Ureter (tissue), 1 donor: Measurements from ENCODE around the gene TMEM50B. TPM values are rescaled to one million over a fixed set of nuclear protein-coding genes. Genes with fewer than 3 reads are reported as not detected.
"Not testable (repeated sequence)": the region's sequence is repeated elsewhere in the genome, so short reads cannot be mapped to it uniquely, and the experiment has no call there.

ENCODE experiments used
- DNase-seq: peaks from one replicate; pipeline ENCODE4 v3.0.0-alpha.2; 2020; ENCODE audit warnings: low spot score
- total RNA-seq: library from RNA; stranded (reverse); gene quantifications from one replicate; pipeline ENCODE4 v1.2.4, GENCODE V29; 2023
- donor health status: DM: yes; HTN: yes; CAD: no.

TMEM50B gene
- total RNA-seq = 84.5 TPM

DNA sequence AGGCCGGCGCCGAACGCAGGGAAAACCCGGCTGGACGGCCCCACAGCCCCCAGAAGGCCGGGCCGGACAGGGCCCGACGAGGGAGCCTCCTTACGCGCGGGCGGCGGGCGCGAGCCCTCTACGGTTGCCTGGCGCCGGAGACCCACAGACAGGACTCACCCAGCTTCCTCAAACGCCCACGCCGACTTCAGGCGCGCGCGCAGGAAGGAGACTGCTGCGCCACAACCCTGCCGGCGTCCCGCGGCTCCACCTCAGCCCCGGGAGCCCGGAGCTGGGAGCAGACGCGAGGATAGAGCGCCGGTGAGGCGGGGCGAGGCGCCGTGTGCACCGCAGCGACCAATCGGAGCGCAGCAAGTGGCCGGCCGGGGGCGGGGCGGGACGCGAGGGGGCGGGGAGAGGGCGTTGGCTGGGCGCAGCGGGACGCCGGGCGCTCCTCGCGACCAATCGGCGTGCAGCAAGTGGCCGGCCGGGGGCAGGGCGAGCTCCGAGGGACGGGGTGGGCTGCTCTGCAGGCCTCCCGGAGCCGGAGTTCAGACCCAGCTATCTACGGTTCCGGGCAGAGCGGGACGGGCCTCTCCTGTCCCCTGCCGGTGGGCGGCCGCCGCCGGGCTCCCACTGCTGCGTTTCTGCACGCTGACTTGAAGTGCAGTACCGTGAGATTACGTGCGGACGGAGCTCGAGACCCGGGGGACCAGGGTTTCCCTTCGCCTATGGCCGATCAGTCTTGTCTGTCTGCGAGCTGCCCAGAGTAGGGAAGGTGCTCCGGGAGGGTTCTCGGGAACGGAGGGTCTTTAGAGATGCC is at the start of gene TMEM50B:
TMEM50B (minus strand) TSS at position 296 of the 802 bp plus-strand sequence. CDS start 11,089 bp downstream, outside the sequence.
- DNase-seq = peak; percentile 97

DNA sequence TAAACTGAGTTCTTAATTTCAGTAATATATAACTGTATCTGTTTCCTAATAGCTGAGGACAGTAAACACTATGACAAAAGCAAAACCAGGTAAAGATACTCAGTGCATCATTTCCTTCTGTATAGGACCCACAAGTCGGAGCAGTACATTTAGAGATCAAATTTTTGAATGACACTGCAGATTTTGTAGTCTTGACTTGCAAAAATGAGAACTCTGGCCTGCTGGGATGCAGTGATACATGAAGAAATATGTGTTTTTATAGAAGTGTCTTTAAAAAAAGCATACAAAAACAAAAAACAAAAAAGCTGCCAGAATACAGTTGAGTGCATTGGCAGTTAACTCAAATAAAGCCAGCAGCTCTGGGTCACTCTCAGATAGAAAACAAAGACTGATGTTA is 43.2 kb upstream of the TMEM50B start:
- no peak for DNase-seq

DNA sequence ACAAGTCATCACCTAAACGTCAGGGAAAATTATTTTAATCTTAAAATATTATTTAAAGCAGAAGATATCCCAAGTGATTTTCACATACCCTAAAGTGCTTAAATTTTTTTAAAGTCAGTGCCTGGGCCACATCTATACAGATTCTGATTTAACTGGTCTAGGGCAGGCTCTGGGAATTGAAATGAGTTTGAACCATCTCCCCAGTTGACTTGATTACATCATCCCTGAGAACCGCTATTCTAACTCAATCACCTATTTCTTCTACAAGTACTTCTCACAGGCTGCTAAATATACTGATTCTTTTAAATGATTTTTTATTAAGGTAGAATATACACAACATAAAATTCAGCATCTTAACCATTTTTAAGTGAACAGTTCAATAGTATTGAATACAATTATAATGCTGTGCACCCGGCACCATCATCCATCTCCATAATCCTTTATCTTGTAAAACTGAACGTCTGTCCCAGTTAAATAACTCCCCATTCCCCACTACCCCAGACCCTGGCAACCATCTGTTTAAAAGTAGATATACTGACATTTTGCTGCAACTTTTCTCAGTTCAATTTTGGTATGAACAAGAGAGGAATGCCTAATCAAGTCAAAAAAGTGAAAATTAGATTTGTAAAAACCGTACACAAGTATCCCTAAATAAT is 42.7 kb upstream of the TMEM50B start:
- DNase-seq = no peak

DNA sequence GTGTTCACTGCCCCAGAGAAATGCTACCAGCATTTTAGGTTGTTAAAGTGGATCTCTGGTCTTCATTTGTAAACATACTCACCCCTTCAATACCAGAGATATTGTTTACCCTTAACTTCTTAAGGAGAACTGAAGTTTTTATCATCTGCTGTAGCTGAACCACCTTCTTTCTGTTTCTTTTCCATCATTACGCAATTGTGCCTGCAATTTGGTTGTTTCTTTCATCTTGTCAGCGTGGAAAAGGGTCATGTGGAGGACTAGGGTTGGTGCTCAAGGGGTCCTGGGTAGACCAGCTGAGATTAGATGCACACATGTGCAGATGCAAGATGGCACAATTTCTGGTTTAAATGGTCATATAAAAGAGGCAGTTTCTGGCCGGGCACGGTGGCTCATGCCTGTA is 39.1 kb upstream of the TMEM50B start:
- no peak for DNase-seq

DNA sequence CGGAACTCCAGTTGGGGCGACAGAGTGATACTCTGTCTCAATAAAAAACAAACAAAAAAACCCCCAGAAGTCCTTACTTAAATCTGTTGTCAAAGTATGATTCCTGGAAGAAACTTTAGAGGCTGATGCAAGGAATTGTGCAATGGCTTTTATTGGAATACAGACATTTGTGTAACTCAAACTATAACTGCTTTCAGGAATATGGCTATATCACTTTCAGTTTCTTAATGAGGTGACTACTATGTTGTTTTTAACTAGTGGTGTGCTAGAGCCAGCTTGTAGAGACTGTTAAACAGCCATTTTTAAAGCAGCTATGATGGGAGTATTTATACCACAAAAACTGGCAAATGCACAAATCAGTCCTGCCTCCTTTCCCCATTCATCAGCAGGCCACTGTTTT is 34.5 kb upstream of the TMEM50B start:
- no peak for DNase-seq

DNA sequence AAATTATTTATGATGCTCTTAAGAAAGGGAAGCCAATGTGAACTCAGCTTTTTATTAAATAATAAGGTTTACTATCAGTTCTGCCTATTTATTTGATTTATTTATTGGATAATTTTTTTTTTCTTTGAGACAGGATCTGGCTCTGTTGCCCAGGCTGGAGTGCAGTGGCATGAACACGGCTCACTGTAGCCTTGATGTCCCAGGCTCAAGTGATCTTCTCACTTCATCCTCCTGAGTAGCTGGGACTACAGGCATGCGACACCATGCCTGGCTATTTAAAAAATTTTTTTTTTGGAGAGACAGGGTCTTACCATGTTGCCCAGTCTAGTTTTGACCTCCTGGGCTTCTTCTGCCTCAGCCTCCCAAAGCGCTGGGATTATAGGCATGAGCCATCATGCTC is 32.7 kb upstream of the TMEM50B start:
- DNase-seq = no peak

DNA sequence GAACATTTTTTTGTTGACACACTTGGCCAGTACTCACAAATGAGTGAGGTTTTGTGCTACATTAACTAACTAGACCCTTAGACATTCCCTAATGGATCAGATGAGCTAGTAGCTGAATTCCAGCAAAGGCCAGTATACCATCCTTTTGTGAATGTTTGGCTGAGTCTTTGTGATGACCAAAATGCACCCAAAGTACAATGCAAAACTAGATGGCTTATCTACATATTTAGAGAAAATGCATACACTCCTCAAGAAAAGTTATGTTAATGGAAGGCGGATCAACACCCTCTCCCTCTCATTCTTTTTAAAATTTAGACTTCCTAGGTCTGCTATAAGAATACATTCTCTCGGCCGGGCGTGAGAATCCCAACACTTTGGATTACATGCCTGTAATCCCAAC is 31.9 kb upstream of the TMEM50B start:
- DNase-seq = no peak

DNA sequence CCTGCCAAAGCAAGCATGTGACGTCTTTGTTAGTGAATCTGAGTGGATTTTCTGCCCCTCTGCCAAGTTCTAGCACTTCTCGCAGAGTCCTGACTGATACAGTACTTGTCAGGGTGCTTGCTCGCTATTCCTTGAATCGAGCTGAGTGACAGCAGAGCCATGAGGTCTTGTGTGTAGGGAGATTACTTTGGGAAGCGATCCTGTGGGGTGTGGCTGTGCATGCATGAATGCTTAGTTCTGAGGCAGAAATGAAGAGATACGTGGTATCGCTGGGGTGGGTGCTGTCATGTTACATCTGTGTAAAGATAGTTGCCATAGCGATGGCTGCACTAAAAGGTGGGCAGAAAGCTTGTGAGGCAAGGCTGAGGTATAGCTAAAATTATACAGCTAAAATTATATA is 31.1 kb upstream of the TMEM50B start:
- no peak for DNase-seq

DNA sequence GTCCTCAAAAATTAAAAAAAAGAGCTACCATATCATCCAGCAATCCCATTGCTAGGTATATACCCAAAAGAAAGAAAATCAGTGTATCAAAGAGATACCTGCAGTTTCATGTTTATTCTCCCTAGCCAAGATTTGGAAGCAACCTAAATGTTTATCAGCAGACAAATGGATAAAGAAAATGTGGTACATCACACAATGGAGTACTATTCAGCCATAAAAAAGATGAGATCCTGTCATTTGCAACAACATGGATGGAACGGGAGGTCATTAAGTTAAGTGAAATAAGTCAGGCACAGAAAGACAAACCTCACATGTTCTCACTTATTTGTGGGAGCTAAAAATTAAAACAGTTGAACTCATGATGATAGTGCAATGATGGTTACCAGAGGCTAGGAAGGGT is 27.2 kb upstream of the TMEM50B start:
- not testable (repeated sequence) for DNase-seq

DNA sequence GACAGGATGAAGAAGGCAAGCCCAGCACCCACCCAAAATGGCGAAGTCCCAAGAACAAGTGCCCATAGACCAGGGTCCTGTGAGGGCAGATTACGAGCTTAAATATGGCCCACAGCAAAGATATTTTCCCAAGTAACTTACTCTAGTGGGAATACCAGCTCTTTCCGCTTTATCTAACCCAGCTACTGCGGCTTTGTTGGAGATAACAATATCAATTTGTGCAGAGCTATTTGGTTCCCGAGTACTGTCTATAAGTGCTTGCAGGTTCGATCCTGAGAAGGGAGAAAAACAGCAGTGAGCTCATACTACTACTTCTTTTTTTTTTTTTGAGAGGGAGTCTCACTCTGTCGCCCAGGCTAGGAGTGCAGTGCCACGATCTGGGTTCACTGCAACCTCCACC is 26.1 kb upstream of the TMEM50B start:
- DNase-seq = no peak

DNA sequence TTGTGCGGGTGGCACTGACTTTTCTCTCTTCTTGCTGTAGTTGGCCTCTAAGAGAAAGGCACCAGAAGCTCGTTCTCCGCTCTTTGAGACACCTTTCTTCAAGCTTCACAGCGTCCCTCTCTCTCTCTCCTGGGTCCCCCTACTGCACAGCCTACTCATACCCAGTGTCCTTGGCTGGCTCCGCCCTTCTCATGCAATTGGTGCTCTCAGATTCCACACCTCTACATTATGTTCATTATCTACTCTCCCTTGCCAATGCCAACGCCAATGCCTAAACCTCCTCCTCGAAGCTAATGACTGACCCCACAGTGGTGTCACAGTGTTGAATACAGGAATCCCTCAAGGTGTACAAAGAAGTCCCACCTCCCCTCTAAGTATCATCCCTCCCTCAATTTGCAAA is 16.6 kb upstream of the TMEM50B start:
- DNase-seq = no peak

DNA sequence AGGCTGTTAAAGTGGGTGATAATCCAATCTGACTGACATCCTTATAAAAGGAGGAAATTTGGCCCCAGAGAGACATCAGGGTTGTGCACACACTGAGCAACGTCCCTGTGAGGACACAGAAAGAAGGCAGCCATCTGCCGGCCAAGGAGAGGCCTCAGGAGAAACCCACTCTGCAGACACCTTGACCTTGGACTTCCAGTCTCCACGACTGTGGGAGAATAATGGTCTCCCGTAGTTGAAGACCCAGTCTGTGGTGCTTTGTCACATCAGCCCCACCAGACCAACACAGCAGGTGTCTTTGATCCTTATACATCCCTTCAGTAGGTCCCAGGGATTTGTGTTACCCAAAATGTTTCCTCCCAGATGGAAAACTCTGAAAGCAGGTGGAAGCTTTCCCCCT is 16.0 kb upstream of the TMEM50B start:
- DNase-seq = no peak

DNA sequence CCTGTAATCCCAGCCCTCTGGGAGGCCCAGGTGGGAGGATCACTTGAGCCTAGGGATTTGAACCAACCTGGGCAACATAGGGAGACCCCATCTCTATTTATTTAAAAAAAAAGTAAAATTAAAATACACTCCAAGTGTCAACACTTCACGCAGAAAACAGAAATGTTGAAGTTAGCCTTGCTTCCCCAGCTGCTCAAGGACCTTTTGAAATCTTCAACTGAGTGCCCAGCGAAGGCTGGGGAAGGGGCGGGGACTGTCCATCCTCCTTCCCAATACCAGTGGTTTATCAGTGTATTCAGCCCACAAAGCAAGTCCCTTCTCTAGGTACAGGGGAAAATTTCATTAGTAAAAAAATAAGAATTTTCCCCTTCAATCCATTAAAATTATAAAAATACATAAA is 14.0 kb upstream of the TMEM50B start:
- no peak for DNase-seq

DNA sequence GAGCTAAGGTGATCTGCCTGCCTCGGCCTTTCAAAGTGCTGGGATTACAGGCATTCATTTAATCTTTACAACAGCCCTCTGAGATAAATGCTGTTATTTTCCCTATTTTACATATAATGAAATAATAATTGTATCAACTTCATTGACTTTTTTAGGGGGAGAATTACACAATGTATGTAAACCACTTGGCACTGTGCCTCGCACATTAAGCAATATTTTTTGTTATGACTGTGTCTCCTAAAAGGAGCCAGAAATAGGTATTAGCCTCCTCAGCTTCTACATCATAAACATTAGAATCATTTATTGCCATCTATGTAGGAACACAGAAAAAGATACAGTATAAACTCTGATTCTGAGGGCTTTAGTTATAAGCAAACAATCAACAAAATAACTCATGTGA is 12.8 kb upstream of the TMEM50B start:
- no peak for DNase-seq

DNA sequence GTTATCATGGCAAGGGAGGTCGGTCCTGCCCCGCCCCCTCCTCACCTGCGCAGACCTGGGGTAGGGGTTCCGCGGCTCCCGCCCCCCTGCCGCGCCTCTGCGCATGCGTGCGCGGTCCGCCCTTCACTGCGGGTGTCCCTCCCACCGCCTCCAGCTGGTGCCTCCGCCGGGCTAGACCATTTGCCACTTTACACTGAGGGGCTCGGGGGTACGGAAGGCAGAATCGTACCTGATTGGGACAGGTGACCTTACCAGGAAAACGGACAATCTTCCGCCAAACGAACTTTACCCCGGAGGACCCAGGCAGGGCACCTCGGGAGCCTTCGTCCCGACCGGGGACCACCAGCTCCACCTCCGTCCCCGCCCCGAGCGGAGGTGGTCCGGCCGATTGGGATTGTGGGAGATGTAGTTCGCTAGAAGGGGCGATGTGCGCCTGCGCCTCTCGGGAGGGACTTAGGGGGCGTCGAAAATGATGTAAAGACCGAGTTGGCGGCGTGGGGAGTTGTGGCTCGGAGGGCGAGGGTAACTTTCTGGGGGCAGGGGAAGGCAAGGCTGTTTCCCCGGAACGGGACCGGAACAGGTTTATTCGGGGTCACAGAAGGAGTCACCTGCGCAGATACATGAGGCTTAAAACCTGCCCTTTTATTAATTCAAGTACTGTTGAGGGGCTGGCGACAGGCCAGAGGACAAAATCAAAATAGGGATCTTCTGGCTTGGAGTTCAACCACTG is 11.8 kb upstream of the TMEM50B start, which contains the start of gene DNAJC28:
DNAJC28 (minus strand) TSS at position 344 of the 730 bp plus-strand sequence. CDS start 2,323 bp downstream, outside the sequence.
- peak; percentile 93 for DNase-seq

DNA sequence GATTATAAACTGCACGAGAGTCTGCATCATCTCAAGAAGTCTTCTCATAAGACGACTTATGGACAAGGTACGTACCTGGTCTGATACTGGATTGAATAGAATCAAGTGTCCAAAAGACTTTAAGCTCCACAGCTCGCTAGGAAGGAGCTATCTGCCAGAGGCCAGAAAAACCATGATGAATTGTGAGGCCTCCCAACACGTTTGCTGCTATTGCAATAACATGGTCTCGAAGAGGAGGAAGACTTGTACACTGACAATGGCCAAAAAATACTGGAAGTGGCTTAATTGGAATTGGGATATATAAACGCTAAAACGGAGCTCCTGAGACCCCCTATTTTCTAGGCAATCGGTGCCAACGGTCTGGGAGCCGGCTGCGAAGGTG is 11.2 kb upstream of the TMEM50B start:
- DNase-seq = no peak

DNA sequence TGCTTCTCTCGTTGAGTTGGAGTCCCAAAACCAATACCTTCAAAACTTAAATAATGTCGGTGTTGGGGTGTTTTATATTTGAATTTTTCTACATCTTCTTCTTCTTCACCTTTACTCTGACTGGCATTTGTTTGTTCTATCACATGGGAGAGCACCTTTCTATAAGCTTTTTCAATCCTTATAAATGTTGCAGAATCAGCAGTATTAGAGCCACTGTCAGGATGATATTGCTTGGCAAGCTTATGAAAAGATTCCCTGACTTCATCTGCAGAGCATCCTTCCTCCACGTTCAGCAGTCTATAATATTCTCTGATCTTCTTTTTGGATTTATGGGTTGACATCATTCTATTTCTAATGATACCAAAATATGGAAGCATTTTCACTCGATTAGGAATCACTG is 9.2 kb upstream of the TMEM50B start:
- no peak for DNase-seq

DNA sequence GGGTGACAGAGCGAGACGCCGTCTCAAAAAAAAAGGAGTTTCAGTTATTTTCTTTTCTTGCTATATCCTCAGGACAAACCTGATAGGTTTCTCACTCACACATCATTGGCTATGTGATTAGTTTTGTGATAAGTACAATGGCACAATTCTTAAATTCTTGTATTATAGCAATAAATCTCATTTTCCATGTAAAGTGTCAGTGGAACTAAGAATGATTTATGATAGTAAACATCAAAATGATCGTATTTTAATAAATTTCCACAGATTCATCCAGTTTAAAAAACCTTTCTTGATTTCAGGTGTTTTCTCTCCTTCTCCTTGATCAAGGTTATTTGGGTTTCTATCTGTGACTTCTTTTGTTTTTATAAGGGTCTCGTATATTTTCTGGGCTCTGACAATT is 8.2 kb upstream of the TMEM50B start:
- no peak for DNase-seq

DNA sequence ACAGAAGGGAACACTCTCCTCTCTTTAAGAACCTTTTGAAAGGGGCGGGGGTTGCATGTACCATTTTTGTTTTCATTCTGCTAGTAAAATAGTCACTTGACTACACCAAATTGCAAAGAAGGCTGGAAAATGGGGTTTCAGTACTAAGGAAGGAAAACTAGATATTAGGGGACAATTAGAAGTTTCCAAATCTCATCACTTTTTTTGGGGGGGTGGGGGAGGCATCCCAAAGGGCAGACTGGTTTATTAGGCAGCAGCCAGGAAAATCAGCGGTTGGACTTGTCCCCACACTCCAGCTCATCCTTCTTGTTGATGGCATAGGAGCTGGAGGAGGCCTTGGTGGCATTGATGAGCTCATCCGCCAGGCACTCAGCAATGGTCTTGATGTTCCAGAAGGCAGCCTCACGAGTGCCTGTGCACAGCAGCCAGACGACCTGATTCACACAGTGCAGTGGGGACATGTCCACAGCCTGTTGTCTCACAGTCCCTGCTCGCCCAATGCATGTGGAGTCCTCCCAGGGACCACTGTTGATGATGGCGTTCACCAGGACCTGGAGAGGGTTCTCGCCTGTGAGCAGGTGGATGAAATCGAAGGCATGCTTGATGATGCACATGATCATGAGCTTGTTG is 1.7 kb upstream of the TMEM50B start:
- no peak for DNase-seq

DNA sequence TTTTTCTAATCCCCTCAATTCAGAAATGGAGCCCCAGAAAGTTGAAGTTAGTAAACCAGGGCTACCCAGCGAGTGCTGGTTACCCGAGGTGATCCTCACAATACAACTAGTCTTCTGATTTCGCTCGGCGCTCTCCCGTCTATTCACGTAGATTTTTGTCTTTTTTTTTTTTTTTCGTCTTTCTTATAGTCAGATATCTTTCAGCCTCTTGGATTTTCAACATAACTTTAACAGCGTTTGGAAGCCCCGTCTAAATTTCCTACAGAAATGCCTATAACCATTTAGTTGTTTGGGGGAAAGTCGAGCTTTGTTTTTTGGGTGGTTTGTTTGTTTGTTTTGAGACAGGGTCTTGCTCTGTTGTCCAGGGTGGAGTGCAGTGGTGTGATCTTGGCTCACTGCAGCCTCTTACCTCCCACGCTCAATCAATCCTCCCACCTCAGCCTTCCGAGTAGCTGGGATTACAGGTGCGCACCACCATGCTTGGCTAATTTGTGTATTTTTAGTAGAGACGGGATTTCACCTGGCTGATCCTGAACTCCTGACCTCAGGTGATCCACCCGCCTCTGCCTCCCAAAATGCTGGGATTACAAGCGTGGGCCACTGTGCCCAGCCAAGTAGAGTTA is 818 bp upstream of the TMEM50B start:
- no peak for DNase-seq

DNA sequence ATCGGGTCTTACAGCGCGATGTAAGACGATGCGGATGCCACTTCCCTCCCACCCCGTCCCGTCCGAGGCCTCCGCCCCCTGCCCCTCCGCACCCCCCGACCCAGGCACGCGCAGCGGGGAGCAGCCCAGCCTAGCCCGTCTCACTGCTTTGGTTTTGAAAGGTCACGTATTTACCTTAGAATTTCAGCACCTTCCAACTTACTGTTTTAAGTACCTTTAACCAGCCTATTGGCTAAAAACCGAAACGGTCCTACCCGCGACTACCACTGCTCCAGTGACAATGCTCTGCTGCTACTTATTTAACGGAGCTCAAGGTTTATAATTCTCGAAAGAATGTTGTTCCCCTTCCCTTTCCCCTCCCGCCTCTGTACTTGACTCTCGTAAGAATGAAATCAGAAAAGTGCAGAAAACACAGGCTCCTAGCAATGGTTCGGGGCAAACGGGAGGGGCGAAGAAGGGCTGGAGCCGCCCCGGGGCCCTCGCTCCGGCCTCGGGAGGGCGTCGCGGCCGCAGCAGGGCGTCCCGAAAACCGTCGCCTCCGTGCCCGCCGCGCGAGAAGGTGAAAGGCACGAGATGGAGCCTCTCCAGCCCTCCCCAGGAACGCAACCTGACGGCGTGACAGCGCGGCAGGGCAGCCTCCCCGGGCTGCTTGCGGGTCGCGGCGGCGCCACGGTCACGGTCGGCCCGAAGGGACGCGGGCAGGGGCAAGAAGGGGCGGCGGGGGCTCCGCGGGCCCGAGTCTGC is 667 bp downstream of the TMEM50B start:
- DNase-seq = no peak
